ENCODE data around the gene IFITM5.
"Not testable (repeated sequence)": the region's sequence is repeated elsewhere in the genome, so short reads cannot be mapped to it uniquely, and the experiment has no call there.

IFITM5 gene

GRCh38 chr11:312092-312816 lies 12.9 kb upstream of the IFITM5 start:
- Mint-ChIP-seq H3K4me1 (ENCODE audit: low read depth) (peaks cover 35% of the 10 kb centered on the region), H3K4me3 (peak overlapping the region; percentile 96), H3K9me3 (no peaks in the 10 kb centered on the region), H3K27ac (peak overlapping the region; percentile 90), H3K27me3 (ENCODE audit: low read depth) (no peaks in the 10 kb centered on the region), H3K36me3 (ENCODE audit: low read depth) (peaks cover 51% of the 10 kb centered on the region)
- DNase-seq (ENCODE audit: low spot score) = peak; percentile 53

GRCh38 chr11:311013-311748 lies 11.9 kb upstream of the IFITM5 start:
- DNase-seq (ENCODE audit: low spot score); H3K27me3 Mint-ChIP-seq (ENCODE audit: low read depth); H3K9me3 Mint-ChIP-seq: not testable (repeated sequence)
- Mint-ChIP-seq H3K4me1 (ENCODE audit: low read depth) (peaks cover 34% of the 10 kb centered on the region), H3K4me3 (peak overlapping the region; percentile 96), H3K36me3 (ENCODE audit: low read depth) (peaks cover 41% of the 10 kb centered on the region), H3K27ac (peak overlapping the region; percentile 90)

GRCh38 chr11:309979-310572 lies 10.8 kb upstream of the IFITM5 start:
- H3K36me3 Mint-ChIP-seq (ENCODE audit: low read depth) = peaks cover 36% of the 10 kb centered on the region

GRCh38 chr11:308740-309665 lies 9.7 kb upstream of the IFITM5 start:
- peaks cover 43% of the 10 kb centered on the region for H3K4me1 Mint-ChIP-seq (ENCODE audit: low read depth)
- H3K36me3 Mint-ChIP-seq (ENCODE audit: low read depth) = peaks cover 26% of the 10 kb centered on the region
- DNase-seq (ENCODE audit: low spot score) = not testable (repeated sequence)

More at GRCh38 chr11:309979-310572, 10.8 kb upstream of the IFITM5 start:
- Mint-ChIP-seq H3K27ac (peak overlapping the region; percentile 95), H3K4me3 (peak overlapping the region; percentile 93), H3K4me1 (ENCODE audit: low read depth) (peaks cover 43% of the 10 kb centered on the region)
- H3K9me3 Mint-ChIP-seq; DNase-seq (ENCODE audit: low spot score); H3K27me3 Mint-ChIP-seq (ENCODE audit: low read depth): not testable (repeated sequence)

GRCh38 chr11:307766-308708 lies 8.7 kb upstream of the IFITM5 start, which contains the start of gene IFITM2:
TSS of gene IFITM2 (plus strand) at chr11:307816. CDS start at chr11:308193, 377 bp downstream.
- DNase-seq (ENCODE audit: low spot score) = peak; percentile 64
- Mint-ChIP-seq H3K4me3 (peak within 1 kb of the TSS; percentile 93), H3K27ac (peak within 1 kb of the TSS; percentile 95), H3K36me3 (ENCODE audit: low read depth) (peaks cover 24% of the 10 kb centered on the region), H3K4me1 (ENCODE audit: low read depth) (peaks cover 39% of the 10 kb centered on the region)
- not testable (repeated sequence) for H3K9me3 Mint-ChIP-seq; H3K27me3 Mint-ChIP-seq (ENCODE audit: low read depth)

More at GRCh38 chr11:308740-309665, 9.7 kb upstream of the IFITM5 start:
- peak overlapping the region; percentile 93 for H3K4me3 Mint-ChIP-seq
- H3K27me3 Mint-ChIP-seq (ENCODE audit: low read depth); H3K9me3 Mint-ChIP-seq: not testable (repeated sequence)
- peak overlapping the region; percentile 95 for H3K27ac Mint-ChIP-seq

- Mint-ChIP-seq H3K4me1 (ENCODE audit: low read depth) (peaks cover 32% of the 10 kb centered on the region), H3K9me3 (no peaks in the 10 kb centered on the region)
These were observed 7.5 kb upstream of the IFITM5 start for GRCh38 chr11:306645-307371.

GRCh38 chr11:305844-306211 lies 6.5 kb upstream of the IFITM5 start:
- no peak for DNase-seq (ENCODE audit: low spot score)
- H3K4me3 Mint-ChIP-seq = peak overlapping the region; percentile 34
- peaks cover 31% of the 10 kb centered on the region for H3K4me1 Mint-ChIP-seq (ENCODE audit: low read depth)
- H3K36me3 Mint-ChIP-seq (ENCODE audit: low read depth) = peaks cover 20% of the 10 kb centered on the region
- no peaks in the 10 kb centered on the region for H3K9me3 Mint-ChIP-seq
- peak overlapping the region; percentile 38 for H3K27ac Mint-ChIP-seq
- H3K27me3 Mint-ChIP-seq (ENCODE audit: low read depth) = peaks cover 3% of the 10 kb centered on the region

More at GRCh38 chr11:306645-307371, 7.5 kb upstream of the IFITM5 start:
- H3K4me3 Mint-ChIP-seq = peak overlapping the region; percentile 93
- peak overlapping the region; percentile 95 for H3K27ac Mint-ChIP-seq
- H3K36me3 Mint-ChIP-seq (ENCODE audit: low read depth) = peaks cover 20% of the 10 kb centered on the region
- H3K27me3 Mint-ChIP-seq (ENCODE audit: low read depth) = no peaks in the 10 kb centered on the region
- no peak for DNase-seq (ENCODE audit: low spot score)

- Mint-ChIP-seq H3K9me3 (no peaks in the 10 kb centered on the region), H3K4me3 (peak overlapping the region; percentile 5), H3K27me3 (ENCODE audit: low read depth) (peaks cover 9% of the 10 kb centered on the region), H3K27ac (no peak overlapping the region), H3K4me1 (ENCODE audit: low read depth) (peaks cover 31% of the 10 kb centered on the region), H3K36me3 (ENCODE audit: low read depth) (peaks cover 20% of the 10 kb centered on the region)
- no peak for DNase-seq (ENCODE audit: low spot score)
These were observed 5.9 kb upstream of the IFITM5 start for GRCh38 chr11:304915-305843.

- peaks cover 25% of the 10 kb centered on the region for H3K4me1 Mint-ChIP-seq (ENCODE audit: low read depth)
- H3K36me3 Mint-ChIP-seq (ENCODE audit: low read depth) = peaks cover 10% of the 10 kb centered on the region
- DNase-seq (ENCODE audit: low spot score) = no peak
- H3K4me3 Mint-ChIP-seq = no peak overlapping the region
- peaks cover 10% of the 10 kb centered on the region for H3K27me3 Mint-ChIP-seq (ENCODE audit: low read depth)
- H3K27ac Mint-ChIP-seq = no peak overlapping the region
- no peaks in the 10 kb centered on the region for H3K9me3 Mint-ChIP-seq
These were observed 4.8 kb upstream of the IFITM5 start for GRCh38 chr11:304061-304506.

GRCh38 chr11:303363-303762 lies 4.0 kb upstream of the IFITM5 start:
- DNase-seq (ENCODE audit: low spot score) = no peak
- H3K36me3 Mint-ChIP-seq (ENCODE audit: low read depth) = peaks cover 5% of the 10 kb centered on the region
- peaks cover 25% of the 10 kb centered on the region for H3K4me1 Mint-ChIP-seq (ENCODE audit: low read depth)
- no peak overlapping the region for H3K4me3 Mint-ChIP-seq
- H3K27ac Mint-ChIP-seq = no peak overlapping the region
- peaks cover 10% of the 10 kb centered on the region for H3K27me3 Mint-ChIP-seq (ENCODE audit: low read depth)
- no peaks in the 10 kb centered on the region for H3K9me3 Mint-ChIP-seq

GRCh38 chr11:299951-300735 lies 817 bp upstream of the IFITM5 start:
- Mint-ChIP-seq H3K27me3 (ENCODE audit: low read depth) (peaks cover 10% of the 10 kb centered on the region), H3K27ac (no peak overlapping the region), H3K4me3 (no peak overlapping the region), H3K4me1 (ENCODE audit: low read depth) (peaks cover 8% of the 10 kb centered on the region), H3K36me3 (ENCODE audit: low read depth) (no peaks in the 10 kb centered on the region), H3K9me3 (no peaks in the 10 kb centered on the region)
- DNase-seq (ENCODE audit: low spot score) = no peak
